ENCODE results near the gene UQCRFS1.
"Not testable (repeated sequence)": the region's sequence is repeated elsewhere in the genome, so short reads cannot be mapped to it uniquely, and the experiment has no call there.

Gene UQCRFS1

DNA sequence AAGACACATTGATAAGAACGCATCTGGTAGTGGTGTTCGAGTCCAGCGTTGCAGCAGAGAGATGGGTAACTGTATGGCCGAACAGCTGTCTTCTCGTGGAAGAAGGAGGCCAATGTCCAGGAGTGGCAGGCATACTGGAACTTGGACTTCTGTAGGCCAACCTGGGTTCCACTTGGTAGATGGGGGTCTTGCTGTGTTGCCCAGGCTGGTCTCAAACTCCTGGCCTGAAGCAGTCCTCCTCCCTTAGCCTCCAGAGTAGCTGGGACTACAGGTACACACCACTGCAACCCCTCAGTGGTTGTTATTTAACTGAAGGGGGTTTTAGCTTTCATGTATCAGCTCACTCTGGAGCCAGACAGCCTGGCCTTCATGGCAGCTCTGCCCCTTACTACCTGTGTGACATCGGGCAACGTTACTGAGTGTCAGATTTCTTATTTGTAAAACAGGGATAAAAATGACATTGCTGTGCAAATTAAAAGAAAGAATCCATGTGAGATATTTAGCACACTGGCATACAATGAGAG, 2.4 kb upstream of the UQCRFS1 start:
- no peak for DNase-seq (ENCODE audit: low read depth in 2 of 3, low spot score in 1 of 3)

DNA sequence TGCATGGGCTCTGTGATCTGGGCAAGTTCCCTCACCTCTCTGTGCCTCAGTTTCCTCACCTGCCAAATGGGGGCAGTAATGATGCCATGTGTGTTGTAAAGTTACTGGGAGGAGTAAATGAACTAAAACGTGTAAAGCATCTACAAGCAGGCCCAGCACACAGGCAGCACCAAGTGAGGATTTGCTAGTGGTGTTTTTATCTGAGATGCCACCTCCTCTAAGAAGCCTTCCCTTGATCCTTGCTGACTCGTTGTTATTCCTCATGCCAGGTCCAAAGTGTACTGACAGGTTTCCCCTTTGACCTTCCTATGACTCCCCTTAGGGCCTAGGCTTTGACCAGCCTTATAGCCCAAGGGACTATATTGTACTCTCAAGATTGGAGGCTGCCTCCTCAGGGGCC, 1.5 kb upstream of the UQCRFS1 start:
- DNase-seq (ENCODE audit: low read depth in 2 of 3, low spot score in 1 of 3) = no peak

DNA sequence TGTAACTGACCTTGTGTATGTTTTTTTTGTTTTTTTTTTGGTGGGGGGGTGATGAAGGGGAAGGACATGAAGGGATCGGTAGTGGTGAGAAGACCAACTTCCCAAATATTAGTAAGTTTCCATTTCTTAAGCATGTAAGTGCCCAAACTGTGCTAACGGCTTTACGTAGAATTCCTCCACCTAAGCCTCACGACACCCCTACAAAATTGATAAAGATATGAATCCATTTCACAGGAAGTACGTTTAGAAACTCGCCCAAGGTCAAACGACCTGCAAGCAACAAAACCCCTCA, 649 bp downstream of the UQCRFS1 start:
- no peak for DNase-seq (ENCODE audit: low read depth in 2 of 3, low spot score in 1 of 3)

DNA sequence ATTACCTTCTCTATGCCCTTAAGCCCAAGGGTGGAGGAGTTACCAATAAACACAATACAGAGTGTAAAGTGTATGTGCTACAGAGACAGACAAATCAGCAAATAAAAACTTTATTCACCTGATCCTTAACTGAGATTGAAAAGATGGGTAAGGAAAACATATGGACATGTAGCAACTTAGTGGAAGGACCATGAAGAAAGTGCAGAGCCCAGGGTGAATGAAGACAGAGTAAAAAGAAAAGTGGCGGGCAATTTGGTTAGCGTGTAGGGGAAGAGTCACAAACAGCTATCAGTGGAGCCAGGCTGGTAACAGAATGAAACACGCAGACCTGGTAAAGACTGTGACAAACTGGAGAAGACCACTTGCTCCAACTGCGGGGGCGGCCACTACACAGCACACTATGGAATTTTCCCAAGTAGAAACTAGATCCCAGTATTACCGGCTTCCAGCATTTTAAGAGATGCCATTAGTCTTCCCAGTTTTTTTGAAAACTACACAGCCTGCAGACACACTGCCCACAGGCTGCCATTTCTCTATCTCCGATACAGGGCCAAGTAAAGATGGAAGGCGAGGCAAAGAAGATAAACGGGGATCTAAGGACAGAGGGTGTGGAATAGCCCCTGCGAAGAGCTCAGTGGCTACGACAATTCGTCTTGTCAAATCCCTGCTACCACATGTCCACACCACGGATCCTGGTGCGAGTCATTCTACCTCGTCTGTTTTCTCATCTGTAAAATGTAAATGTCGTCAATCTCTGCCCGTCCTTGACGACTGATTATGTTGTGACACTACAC, 1.2 kb downstream of the UQCRFS1 start:
- DNase-seq (ENCODE audit: low read depth in 2 of 3, low spot score in 1 of 3) = no peak

DNA sequence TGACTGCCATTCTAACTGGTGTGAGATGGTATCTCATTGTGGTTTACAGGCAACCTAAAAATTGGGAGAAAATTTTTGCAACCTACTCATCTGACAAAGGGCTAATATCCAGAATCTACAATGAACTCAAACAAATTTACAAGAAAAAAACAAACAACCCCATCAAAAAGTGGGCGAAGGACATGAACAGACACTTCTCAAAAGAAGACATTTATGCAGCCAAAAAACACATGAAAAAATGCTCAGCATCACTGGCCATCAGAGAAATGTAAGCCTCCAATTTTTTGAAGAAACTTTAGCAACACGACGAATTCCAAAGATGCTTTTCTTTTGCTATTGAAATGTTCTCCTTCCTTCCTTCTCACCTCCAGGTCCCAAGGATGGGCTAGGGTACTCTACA, 1.9 kb downstream of the UQCRFS1 start:
- DNase-seq (ENCODE audit: low read depth in 2 of 3, low spot score in 1 of 3) = not testable (repeated sequence)

DNA sequence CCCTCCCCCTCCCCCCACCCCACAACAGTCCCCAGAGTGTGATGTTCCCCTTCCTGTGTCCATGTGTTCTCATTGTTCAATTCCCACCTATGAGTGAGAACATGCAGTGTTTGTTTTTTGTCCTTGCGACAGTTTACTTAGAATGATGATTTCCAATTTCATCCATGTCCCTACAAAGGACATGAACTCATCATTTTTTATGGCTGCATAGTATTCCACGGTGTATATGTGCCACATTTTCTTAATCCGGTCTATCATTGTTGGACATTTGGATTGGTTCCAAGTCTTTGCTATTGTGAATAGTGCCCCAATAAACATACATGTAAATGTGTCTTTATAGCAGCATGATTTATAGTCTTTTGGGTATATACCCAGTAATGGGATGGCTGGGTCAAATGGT, 2.4 kb downstream of the UQCRFS1 start:
- DNase-seq (ENCODE audit: low read depth in 2 of 3, low spot score in 1 of 3) = not testable (repeated sequence)

DNA sequence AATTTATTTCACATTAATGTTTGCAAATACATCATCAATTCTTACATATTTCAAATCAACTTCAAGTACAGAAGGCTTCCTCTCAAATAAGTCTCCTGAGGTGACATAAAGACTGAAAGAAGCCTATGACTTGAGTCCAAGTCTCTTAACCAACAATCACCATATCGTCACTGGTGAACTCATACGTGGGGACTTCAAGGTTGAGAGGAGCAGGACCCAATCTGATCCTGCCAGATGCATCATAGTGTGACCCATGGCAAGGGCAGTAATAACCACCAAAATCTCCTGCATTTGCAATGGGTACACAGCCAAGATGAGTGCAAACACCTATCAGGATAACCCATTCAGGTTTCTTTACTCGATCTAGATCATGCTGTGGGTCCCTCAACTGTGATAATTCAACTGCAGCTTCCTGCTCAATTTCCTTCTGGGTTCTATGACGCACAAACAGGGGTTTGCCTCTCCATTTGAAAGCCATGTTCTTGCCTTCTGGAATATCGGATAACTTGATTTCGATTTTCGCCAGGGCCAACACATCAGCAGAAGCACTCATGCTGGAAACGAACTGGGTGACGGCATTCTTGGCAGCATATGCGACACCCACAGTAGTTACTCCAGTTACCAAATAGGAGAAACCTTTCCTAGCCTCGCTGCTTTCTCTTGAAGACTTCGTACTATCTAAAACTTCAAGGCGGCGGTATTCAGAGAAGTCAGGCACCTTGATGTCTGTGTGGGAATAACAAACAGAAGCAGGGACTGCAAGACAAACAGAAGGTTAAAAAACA, 5.4 kb downstream of the UQCRFS1 start:
- not testable (repeated sequence) for DNase-seq (ENCODE audit: low read depth in 2 of 3, low spot score in 1 of 3)

DNA sequence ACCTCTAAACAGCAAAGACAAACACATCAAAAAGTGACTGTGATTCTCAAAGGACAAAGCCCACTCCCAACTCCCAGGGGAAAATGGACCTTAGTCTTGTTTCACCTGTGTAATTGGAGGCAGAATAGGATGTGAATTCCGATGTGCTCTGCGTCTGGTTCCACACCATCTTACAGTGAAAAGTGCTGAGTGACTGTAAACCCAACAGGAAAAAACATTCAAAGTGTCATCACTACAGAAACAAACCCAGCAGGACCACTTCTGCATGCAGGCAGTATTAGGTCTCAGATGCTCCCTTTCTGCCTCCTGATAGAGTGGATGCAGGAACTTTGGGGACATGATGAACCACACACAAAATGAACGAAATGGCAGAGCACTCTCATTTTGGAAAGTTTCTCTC, 6.5 kb downstream of the UQCRFS1 start:
- DNase-seq (ENCODE audit: low read depth in 2 of 3, low spot score in 1 of 3) = no peak

DNA sequence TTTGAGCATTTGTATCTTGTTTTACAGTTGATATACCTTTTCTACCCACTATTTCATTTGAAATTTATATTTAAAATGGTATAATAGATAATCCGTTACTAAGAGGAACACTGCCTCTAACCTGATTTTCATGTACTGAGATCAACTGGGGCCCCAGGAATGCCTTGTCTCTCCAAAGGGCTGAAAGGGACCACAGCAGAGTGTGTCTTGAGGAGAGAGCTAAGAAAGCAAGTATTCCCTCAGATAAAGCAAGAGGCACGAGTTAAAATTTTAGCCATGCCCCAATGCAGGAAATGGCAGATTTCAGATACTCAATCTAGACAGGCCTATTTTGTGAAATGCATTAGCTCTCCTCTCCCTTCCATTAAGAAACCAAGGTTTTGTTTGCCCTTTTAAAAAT, 10.7 kb downstream of the UQCRFS1 start:
- no peak for DNase-seq (ENCODE audit: low read depth in 2 of 3, low spot score in 1 of 3)

DNA sequence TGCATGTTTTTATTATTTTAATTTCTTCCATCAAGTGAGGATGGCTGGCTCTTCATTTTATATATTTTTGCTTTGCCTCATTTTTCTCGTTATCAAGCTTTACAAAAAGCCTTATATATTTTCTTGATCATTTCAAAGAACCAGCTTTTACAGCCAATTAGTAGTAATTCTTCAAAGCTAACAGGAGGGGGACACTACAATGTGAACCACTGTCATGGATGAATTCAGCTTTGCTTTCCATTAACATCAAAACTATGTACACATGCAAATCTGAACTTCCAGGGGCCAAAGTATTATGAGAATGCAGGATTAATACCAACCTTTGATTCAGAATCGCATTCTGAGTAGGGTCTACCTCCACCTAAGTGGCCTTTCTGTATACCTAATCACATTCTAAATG, 11.1 kb downstream of the UQCRFS1 start:
- no peak for DNase-seq (ENCODE audit: low read depth in 2 of 3, low spot score in 1 of 3)

DNA sequence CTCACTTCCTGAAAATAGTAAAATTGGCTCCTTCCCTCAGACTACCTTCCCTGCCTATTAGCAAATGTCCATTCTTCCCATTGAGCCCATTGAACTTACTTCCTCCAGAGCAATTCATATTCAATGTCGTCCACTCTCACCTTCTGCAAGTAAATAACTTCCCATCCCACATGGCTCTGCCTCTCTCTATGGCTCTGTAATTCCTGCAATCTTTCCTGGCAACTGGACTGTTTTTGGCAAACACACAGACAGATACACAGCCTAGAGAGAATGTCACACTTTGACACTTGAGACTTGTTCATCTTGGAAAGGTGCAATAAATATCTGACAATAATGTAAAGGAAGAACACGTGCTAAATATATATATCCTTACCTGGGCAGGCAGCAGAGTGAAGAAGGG, 18.3 kb downstream of the UQCRFS1 start:
- DNase-seq (ENCODE audit: low read depth in 2 of 3, low spot score in 1 of 3) = no peak

DNA sequence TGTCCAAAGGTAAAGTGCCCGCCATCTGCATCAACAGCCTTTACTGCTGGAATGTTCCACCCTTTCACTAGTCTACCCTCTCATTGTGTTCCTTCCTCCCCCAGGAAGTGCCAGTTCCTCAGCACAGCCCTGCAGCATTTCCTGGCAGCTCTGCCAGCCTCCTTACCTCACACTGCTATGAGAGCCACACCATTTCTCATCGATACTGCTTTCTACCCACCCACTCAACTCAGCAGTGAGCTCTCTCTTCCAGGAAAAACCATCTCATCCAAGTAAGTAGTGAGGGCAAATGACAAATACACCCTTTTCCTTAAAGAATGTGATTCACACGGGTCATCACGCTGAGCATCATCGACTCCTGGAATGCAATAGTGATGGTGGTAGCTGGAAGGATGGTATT, 19.8 kb downstream of the UQCRFS1 start:
- DNase-seq (ENCODE audit: low read depth in 2 of 3, low spot score in 1 of 3) = no peak

DNA sequence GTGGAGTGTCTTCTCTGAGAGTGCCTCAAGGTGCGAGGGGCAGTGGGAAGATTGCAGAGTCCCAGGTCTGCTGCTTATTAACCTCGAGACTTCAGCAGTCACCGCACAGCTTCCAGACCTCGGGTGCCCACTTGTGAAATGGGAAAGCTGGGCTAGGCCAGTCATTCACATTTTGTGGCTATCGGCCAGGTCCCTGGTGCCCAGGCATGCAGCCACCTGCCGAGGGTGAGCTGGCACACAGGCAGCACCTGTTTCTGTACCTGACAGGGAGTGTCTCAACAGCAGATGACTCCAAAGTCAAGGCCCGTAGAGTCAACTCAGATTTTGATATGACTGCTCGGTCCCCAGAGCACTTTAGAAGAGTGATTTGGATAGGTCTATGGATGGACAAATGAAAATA, 21.9 kb downstream of the UQCRFS1 start:
- DNase-seq (ENCODE audit: low read depth in 2 of 3, low spot score in 1 of 3) = no peak

DNA sequence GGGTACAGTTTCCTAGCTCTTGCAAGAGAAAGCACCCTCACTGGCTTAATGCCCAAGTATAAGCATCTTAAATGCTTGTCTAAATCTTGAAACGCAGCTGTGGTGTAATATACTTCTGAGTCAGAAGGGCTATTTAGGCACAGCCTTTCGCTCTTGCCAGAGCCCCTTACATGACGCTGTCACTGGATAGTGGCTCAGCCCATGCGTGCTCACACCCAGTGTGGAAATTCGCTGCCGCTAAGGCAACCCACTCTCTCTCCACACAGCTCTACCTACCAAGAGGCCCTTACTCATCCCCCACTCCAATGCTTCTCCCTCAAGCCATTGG, 24.0 kb downstream of the UQCRFS1 start:
- DNase-seq (ENCODE audit: low read depth in 2 of 3, low spot score in 1 of 3) = no peak

DNA sequence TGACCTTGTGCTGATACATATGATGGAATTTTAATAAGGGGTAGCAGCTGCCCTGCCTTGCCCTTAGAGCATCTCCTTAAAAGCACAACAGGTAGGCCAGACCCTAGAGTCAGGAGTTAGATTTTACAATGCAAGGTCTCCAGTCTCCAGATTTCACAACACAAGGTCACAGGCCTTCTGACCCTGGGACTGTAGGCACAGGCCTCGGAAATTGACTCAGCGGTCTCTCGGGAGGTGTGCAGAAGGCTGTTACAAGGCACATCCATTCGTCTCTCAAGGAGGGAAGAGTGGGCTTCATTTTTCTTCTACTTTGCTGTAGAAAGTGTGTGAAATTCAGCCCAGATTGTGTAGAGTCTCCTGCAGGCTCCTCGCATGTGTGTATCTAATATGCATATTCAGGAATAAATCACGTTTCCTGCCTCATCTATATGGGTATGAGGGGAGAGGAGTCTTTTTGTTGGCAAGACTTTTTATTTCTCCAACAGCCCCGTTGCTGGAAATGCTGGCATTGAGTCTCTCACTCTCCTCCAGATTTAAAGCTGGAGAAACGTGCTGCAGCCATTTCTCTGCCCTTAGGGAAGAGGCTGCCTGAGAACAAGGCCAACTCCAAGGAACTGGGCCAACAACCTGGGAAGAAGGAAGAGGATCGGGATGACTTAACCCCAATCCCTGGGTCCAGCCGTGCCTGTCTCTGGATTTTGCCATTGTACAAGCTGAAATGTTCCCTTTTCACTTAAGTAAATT, 24.5 kb downstream of the UQCRFS1 start:
- no peak for DNase-seq (ENCODE audit: low read depth in 2 of 3, low spot score in 1 of 3)

DNA sequence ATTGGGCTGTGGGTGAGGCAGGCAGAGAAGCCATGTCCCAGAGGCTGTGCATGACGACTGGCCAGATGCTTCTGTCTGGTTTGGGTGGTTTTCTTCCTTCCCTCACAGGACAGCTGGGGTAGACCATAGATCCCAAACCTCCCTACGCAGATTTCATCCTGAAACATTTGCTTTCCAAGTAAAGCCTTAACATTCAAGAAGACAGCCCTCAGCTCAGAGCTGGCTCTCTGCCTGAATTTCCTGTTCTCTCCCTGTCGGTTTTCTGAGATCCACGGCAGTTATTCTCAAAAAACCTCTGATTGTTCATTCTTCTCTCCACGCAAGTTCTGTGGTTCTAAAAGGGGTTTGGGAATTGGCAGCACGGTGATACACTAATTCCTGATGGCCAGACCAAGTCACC, 25.3 kb downstream of the UQCRFS1 start:
- no peak for DNase-seq (ENCODE audit: low read depth in 2 of 3, low spot score in 1 of 3)

DNA sequence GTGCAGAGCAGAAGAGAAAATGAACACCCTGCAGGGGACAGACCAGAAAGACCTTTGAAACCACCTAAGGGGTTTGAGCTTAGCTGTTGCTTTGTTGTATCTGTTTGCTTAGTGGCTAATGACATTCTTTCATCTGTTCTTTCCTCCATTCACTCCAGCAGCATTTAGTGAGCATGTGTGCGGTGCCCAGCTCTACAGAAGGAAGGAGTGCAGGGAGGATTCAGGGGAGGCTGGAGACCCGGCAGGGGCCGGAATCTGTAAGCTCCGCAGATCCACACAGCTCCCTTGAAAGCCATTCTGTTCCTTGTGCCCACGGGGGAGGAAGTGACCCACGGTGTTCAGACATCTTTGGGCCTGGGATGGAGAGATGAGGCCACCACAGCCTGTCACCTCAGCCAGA, 27.5 kb downstream of the UQCRFS1 start:
- DNase-seq (ENCODE audit: low read depth in 2 of 3, low spot score in 1 of 3) = no peak

DNA sequence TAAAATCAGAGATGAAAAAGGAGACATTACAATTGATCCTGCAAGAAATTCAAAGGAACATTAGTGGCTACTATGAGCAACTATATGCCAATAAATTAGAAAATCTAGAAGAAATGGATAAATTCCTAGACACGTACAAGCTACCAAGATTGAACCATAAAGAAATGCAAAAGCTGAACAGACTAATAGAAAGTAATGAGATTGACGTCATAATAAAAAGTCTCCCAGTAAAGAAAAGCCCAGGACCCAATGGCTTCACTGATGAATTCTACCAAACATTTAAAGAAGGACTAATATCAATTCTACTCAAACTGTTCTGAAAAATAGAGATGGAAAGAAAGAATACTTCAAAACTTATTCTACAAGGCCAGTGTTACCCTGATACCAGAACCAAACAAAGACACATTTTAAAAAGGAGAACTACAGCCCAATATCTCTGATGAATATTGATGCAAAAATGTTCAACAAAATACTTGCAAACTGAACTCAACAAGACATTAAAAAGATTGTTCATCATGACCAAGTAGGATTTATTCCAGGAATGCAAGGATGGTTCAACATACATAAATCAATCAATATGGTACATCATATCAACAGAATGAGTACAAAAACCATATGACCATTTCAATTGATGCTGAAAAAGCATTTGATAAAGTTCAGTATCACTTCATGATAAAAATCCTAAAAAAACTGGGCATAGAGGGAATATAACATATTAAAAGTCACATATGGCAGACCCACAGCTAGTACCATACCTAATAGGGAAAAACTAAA, 35.8 kb downstream of the UQCRFS1 start:
- no peak for DNase-seq (ENCODE audit: low read depth in 2 of 3, low spot score in 1 of 3)

DNA sequence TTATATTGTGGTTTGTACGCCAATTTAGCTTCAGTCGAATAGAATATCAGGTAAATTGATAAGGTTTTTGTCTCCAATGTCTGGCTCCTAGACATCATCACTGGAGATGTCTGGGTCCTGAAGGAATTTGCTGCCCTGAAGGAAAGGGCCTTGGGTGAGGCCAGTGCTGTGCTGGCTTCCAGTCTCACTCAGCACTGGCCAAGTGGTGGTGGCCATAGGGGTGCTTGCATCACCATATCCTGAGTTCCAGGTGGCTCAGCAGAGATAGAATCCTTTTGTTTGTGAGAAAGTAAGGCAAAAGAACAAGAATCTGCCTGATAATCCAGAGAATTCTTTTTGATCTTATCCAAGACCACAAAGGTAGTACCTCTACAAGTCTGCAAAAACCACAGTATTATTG, 39.1 kb downstream of the UQCRFS1 start:
- DNase-seq (ENCODE audit: low read depth in 2 of 3, low spot score in 1 of 3) = no peak

DNA sequence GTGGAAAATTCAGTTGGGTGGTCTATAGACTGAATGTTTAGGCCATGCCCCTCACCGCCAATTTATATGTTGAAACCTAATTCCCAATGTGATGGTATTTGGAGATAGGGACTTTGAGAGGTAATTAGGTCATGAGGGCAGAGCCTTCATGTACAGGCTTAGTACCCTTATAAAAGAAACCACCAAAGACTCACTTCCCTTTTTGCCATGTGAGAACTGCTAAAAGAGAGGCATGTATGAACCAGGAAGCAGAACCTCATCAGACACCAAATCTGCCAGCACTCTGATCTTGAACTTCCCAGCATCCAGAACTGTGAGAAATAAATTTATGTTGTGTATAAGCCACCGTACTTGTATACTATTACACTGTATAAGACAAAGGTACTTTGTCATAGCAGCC, 40.6 kb downstream of the UQCRFS1 start:
- DNase-seq (ENCODE audit: low read depth in 2 of 3, low spot score in 1 of 3) = no peak

DNA sequence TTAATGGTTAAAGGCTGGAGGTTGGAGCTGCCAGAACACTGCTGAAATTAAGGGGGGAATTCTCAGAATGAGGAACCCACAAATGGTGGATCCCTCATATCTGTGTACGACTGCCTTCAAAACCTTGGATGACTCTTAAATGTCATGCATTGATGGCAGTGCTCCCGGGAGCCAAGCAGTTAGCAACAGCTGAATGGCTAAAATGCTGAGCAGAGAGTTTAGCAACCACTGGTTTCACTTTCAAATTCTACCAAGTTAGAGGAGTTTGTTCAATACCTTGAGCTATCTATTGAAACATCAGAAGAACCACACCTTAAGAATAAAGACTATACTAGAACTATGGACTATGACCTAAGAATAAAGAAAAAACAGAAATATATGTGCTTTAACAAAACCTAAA, 41.4 kb downstream of the UQCRFS1 start:
- DNase-seq (ENCODE audit: low read depth in 2 of 3, low spot score in 1 of 3) = no peak
